ENCODE measurements around the gene FAM174C. TPM values are rescaled to one million over a fixed set of nuclear protein-coding genes. Genes with fewer than 3 reads are reported as not detected.

The FAM174C gene
- total and polyA plus RNA-seq, 10 of the 15 experiments (the other 5 are each of a cell fraction or from before 2014, with no cell fraction given) = 0.89 to 94.6 (median 43.6) TPM

DNA sequence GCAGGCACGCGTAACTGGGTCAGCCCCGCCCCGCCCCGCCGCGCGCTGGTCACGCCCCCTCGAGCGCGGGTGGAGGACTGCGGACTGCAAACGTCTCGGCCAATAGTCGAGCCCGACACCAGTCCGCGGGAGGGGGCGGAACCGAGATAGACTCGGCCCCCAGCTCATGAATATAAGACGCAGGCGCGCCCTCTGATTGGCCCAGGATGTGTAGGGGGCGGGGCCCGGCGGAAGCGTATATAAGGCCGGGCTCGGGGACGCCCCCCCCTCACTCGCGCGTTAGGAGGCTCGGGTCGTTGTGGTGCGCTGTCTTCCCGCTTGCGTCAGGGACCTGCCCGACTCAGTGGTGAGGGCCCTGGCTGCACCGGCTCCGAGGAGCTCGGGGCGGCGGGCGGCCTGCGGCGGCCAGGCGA lies 6.3 kb upstream of the FAM174C start, which contains the start of gene CIRBP (continued):
- TF ChIP-seq MLLT1 (IDR thresholded peaks at IDR 0.05) = no peak
- TF ChIP-seq, protein P1, sequence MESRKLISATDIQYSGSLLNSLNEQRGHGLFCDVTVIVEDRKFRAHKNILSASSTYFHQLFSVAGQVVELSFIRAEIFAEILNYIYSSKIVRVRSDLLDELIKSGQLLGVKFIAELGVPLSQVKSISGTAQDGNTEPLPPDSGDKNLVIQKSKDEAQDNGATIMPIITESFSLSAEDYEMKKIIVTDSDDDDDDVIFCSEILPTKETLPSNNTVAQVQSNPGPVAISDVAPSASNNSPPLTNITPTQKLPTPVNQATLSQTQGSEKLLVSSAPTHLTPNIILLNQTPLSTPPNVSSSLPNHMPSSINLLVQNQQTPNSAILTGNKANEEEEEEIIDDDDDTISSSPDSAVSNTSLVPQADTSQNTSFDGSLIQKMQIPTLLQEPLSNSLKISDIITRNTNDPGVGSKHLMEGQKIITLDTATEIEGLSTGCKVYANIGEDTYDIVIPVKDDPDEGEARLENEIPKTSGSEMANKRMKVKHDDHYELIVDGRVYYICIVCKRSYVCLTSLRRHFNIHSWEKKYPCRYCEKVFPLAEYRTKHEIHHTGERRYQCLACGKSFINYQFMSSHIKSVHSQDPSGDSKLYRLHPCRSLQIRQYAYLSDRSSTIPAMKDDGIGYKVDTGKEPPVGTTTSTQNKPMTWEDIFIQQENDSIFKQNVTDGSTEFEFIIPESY (IDR thresholded peaks at IDR 0.05) = no peak
- peak; percentile 95 for TF ChIP-seq TAF1 (IDR thresholded peaks at IDR 0.05; ENCODE audit: borderline replicate concordance, low read depth, low read length)
- no peak for TF ChIP-seq PBX3 (IDR thresholded peaks at IDR 0.05; ENCODE audit: insufficient replicate concordance, low read depth, low read length)
- no peak for TF ChIP-seq SPI1 (IDR thresholded peaks at IDR 0.05; ENCODE audit: borderline replicate concordance, insufficient read depth, low read depth, low read length)
- peak; percentile 91; the same call in 1 of the 2 replicates for TF ChIP-seq CHD1 (IDR thresholded peaks at IDR 0.05; ENCODE audit: low read depth, low read length)
- no peak for TF ChIP-seq FOS (IDR thresholded peaks at IDR 0.05; ENCODE audit: borderline replicate concordance, extremely low read depth, insufficient read length)
- no peak for TF ChIP-seq DPF2 (IDR thresholded peaks at IDR 0.05)
- TF ChIP-seq TARDBP (IDR thresholded peaks at IDR 0.05; ENCODE audit: borderline replicate concordance) = 0 out of 2 replicates have a peak, but pooled peaks have one; percentile 28

All from GM12878 (cell line).